Limb (tissue), 2 donors: Measurements from ENCODE around the gene PABPC4L.
"Not testable (repeated sequence)": the region's sequence is repeated elsewhere in the genome, so short reads cannot be mapped to it uniquely, and the experiment has no call there.

Experiments
- DNase-seq, 2 donors: peaks; one replicate each; pipeline ENCODE4 v3.0.0-alpha.2; 2016; ENCODE audit errors: extremely low spot score in 2 of 2

The PABPC4L gene

GRCh38 chr4:134201216-134202161, at the start of gene PABPC4L:
Gene PABPC4L (minus strand): TSS chr4:134201789. CDS start chr4:134201019, 770 bp downstream.
- DNase-seq = peak; percentile 83 to 90

DNA sequence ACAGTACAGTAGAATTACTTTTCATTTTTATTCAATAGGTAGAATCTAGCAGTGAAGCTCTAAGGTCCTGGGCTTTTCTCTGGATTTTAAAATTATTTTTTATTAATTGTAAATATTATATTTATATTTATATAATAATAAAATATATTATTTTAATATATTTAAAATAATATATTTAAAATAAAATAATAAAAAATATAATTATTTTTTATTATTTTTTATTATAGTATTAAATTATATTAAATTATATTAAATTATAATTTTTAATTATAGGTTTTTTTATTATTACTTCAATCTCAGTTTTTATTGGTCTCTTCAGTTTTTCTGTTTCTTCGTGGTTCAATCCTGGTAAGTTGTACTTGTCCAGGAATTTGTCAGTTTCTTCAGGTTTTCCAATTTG, 49.7 kb upstream of the PABPC4L start:
- no peak for DNase-seq

DNA sequence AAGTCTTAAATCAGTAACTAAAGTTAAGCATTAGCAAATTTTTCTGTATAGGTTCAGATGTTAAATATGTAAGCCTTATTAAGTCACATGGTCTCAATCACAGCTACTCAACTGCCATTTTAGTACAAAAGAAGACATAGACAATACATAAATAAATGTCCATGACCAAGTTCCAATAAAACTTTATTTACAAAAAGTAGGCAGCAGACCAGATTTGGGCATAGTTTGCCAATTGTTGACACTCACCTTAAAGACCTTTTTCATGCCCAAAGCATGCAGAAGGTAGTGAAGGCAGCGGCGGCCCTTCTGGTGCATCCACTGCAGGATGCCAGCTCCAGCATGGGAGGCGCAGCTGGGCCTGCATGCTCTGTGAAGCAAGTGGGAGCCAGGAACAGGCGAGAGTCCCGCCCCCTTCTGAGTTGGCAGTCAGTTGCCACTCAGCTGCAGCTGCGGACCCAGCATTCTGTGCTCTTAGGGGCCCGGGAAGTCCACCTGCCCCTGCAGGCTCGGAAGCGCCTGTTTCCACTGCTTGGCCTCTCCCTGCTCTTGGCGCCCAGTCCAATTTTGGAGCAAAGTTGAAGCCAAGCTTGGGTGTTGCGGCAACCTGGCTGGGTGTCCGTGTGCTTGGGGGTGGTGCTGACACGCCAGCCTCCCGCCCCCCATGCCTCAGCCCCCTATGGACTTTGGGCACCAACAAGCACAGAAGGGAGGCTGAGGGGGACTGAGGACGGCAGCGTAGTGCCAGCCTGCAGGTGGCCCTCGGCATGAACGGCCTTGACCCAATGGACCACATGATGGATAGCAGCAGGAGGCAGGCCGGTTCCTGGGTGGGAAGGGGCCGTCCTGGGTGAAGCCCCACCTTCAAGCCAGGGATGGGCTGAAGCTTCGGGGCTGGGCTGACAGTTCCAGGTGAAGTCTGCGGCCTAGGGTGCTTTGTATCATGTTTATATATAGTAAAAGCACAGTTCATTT, 42.4 kb upstream of the PABPC4L start:
- DNase-seq = no peak

- DNase-seq = no peak
Measured at GRCh38 chr4:134219043-134219442, 17.5 kb upstream of the PABPC4L start.

DNA sequence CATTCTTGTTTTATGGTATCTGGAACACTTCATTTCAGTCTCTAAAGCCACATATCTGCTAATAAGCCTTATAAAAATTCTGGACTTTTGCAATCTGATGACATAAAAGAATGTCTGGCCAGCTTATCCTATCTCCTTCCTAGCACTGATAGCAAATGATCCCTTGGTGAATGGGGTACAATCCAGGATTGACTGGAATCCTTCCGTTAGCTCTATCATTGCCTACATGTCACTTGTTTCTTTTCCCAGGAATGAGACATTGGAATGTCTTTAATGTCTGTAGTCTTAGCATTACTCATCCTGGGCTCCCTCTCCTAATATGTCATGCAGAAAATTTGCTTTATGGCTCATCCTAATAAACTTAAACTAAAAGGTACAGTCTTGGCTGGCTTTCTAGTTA, 14.8 kb upstream of the PABPC4L start:
- DNase-seq = no peak

GRCh38 chr4:134215620-134216344, 14.2 kb upstream of the PABPC4L start:
- DNase-seq = no peak

DNA sequence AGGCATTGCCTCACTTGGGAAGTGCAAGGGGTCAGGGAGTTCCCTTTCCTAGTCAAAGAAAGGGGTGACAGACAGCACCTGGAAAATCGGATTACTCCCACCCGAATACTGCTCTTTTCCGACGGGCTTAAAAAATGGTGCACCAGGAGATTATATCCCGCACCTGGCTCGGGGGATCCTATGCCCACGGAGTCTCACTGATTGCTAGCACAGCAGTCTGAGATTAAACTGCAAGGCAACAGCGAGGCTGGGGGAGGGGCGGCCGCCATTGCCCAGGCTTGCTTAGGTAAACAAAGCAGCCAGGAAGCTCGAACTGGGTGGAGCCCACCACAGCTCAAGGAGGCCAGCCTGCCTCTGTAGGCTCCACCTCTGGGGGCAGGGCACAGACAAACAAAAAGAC, 6.4 kb upstream of the PABPC4L start:
- DNase-seq = not testable (repeated sequence)

DNA sequence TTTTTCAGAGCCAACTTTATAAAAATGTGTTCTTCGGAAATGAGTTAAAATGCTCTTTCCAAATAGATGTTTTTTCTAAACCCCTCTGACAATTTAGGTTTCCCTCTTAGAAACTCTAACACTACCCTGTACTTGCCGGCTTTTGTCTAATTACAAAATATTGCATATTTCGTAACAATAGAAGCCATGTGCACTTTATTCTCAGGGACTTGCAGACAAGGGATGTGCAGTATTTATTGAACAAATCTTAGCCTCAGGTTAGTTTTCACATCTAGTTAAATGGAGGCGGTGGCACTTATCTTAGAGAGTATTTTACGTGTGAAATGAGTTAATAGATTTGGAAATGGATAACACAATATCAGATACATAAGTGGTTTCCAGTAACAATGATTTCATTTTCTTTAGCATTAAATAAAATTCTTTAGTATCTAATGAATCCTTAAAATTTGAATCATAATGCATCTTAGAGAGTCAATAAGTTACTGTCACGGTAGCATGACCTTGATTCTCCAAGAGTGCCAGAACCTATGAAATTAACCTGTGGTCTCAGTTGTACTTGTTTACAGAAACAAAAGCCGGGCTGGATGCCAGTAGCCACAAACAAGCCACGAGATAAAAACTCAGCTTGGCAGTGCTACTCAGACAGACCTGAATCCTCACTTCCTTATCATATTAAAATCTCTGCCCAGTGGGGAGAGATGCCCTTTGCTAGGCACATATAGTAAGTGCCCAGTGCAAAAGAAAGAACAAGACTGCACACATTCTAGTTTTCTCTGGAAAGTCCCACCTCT, 772 bp upstream of the PABPC4L start:
- DNase-seq = no peak

DNA sequence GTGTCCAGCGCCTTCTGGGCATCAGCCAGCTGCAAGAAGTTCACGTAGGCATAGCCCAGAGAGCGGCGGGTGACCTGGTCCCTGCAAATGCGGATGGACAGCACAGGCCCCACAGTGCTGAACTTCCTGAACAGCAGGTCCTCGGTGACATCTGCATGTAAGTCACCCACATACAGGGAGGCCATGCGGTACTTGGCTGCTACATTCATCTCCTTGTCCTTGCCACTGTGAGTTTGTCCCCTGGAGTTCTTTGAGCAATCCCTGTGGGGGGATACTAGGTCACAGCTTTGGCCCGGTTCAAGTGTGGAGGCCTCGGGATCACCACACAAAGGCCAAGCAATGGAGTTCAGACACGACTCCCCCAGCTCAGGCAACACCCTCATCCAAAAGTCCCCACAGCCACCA, 776 bp downstream of the PABPC4L start:
- DNase-seq = no peak

- DNase-seq = no peak
Measured at GRCh38 chr4:134189949-134190348, 11.6 kb downstream of the PABPC4L start.

- DNase-seq = no peak
Measured at GRCh38 chr4:134189480-134189879, 12.1 kb downstream of the PABPC4L start.

GRCh38 chr4:134178706-134179105, 22.9 kb downstream of the PABPC4L start:
- no peak for DNase-seq

- no peak for DNase-seq
Measured at GRCh38 chr4:134174271-134174670, 27.3 kb downstream of the PABPC4L start.

GRCh38 chr4:134160211-134160610, 41.4 kb downstream of the PABPC4L start:
- no peak for DNase-seq

DNA sequence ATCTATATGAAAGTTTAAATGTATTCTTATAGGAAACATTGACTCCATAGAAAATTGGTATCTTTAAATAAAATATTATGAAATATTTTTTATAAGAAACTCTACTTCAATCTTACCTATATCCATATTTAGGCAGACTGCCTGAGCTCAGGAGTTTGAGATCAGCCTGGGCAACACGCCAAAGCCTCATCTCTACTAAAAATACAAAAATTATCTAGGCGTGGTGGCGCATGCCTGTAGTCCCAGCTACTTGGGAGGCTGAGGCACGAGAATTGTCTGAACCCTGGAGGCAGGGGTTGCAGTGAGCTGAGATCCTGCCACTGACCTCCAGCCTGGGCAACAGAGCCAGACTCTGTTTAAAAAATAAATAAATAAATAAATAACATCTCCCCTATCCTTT, 47.5 kb downstream of the PABPC4L start:
- DNase-seq = no peak

DNA sequence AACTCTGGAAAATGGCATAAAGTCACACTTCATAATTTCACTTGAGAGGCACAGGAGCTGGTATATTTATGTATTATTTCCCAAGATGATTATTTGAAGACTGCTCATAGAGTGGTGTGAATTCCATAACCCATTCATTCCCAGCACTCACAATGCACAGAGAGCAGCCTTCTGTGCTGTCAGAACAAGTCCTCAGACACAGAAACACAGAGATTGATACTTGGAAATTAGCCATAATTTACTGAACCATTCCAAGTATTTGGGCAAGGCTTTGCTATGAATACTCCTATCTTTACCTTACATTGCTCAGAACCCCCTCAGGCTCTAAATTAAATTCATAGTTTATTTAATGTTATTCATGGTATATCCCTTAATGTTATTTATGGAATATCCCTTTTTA, 53.6 kb downstream of the PABPC4L start:
- DNase-seq = no peak
